SK-N-MC (cell line): ENCODE data around the gene ABCB6.
"Not testable (repeated sequence)": the region's sequence is repeated elsewhere in the genome, so short reads cannot be mapped to it uniquely, and the experiment has no call there.

ENCODE experiments used
- DNase-seq: peaks from one replicate; pipeline ENCODE4 v3.0.0-alpha.2; 2011; ENCODE audit warnings: low read depth, low spot score
- H3K27ac ChIP-seq: fragments of 200-600 bp; sonication (generic); 2 replicates; pipeline ENCODE4 v1.5.1; 2016; ENCODE audit warnings: mixed run types
- H3K36me3 ChIP-seq: fragments of 200-600 bp; sonication (generic); 2 replicates; pipeline ENCODE4 v1.6.1; 2017; ENCODE audit warnings: antibody characterized with exemption, low read length, mixed read lengths; ENCODE audit not compliant: insufficient read depth
- H3K4me3 ChIP-seq: fragments of 200-600 bp; sonication (generic); 2 replicates; pipeline ENCODE4 v1.5.1; 2016
- H3K9ac ChIP-seq: fragments of 200-600 bp; sonication (generic); 2 replicates; pipeline ENCODE4 v1.8.0; 2017; ENCODE audit warnings: mixed run types, mixed read lengths; ENCODE audit not compliant: insufficient read length
- H3K9me3 ChIP-seq: fragments of 200-600 bp; sonication (generic); 2 replicates; pipeline ENCODE4 v1.6.1; 2017; ENCODE audit warnings: low read depth, mild to moderate bottlenecking, antibody characterized with exemption, low read length, moderate library complexity, mixed read lengths
- EZH2 ChIP-seq: fragments of 200-600 bp; sonication (generic); IDR thresholded peaks from one replicate; pipeline ENCODE4 v1.6.1; 2017; ENCODE audit warnings: antibody characterized with exemption
- FOXP2 ChIP-seq: optimal IDR thresholded peaks from 2 replicates; pipeline ENCODE3; 2011; ENCODE audit warnings: mild to moderate bottlenecking, moderate library complexity; ENCODE audit not compliant: insufficient read depth; ENCODE audit errors: extremely low read length, control extremely low read depth
- POLR2AphosphoS5 ChIP-seq: IDR thresholded peaks from 2 replicates; pipeline ENCODE4 v1.6.1; 2012; ENCODE audit warnings: mild to moderate bottlenecking, low read depth, low read length, borderline replicate concordance

ABCB6 gene

DNA sequence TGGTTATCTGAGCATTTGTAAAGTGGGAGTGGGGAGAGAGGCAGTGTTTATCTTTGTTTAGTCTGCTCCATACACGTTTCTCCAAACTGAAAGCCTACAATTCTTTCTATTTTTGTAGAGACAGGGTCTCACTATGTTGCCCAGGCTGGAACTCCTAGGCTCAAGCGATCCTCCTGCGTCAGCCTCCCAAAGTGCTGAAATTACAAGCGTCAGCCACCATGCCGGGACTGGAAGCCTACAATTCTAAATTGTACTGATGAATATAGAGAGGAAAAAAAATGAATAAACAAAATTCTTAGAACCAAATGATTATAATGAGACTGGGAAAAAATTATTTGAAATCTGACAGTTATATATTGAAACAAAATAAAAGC lies 13.6 kb downstream of the ABCB6 start:
- no peak overlapping the region for H3K27ac ChIP-seq
- TF ChIP-seq POLR2AphosphoS5 (no peak), FOXP2 (no peak), EZH2 (no peak)
- DNase-seq, result no peak

DNA sequence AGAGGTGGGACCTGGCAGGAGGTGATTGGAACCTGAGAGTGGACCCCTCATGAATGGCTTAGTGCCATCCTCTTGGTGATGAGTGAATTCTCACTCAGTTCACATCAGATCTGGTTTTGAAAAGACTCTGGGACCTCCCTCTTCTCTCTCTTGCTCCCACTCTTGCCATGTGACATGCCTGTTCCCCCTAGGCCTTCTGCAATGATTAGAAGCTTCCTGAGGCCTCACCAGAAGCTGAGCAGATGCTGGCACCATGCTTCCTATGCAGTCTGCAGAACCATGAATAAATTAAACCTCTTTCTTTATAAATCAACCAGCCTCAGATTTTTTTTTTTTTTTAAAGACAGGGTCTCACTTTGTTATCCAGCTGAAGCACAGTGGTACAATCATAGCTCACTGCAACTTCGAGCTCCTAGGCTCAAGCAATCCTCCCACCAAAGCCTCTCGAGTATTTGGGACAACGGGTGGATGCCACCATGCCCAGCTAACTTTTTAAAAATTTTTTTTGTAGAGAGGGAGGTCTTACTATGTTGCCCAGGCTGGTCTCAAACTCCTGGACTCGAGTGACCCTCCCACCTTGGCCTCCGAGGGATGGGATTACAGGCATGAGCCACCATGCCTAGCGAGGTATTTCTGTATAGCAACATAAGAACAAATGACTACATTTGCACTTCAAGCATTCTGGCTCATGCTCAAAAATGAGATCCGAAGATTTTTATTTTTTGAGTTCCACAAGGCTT lies 14.2 kb downstream of the ABCB6 start:
- Histone ChIP-seq H3K27ac (no peak overlapping the region), H3K9me3 (no peaks in the 10 kb centered on the region), H3K9ac (no peak overlapping the region), H3K4me3 (no peak overlapping the region), H3K36me3 (peaks cover 15% of the 10 kb centered on the region)
- DNase-seq, result no peak
- TF ChIP-seq FOXP2 (no peak), EZH2 (no peak), POLR2AphosphoS5 (no peak)

More for the DNA sequence above, 13.6 kb downstream of the ABCB6 start:
- Histone ChIP-seq H3K9ac (no peak overlapping the region), H3K9me3 (no peaks in the 10 kb centered on the region), H3K4me3 (no peak overlapping the region), H3K36me3 (peaks cover 21% of the 10 kb centered on the region)

DNA sequence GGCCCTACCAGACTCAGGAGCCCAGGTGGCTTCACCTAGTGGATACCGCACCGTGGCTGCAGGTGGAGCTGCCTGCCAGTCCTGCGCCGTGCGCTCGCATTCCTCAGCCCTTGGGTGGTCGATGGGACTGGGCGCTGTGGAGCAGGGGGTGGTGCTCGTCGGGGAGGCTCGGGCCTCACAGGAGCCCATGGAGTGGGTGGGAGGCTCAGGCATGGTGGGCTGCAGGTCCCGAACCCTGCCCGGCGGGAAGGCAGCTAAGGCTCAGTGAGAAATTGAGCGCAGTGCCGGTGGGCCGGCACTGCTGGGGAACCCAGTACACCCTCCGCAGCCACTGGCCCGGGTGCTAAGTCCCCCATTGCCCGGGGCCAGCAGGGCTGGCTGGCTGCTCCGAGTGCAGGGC lies 17.4 kb downstream of the ABCB6 start:
- not testable (repeated sequence) for DNase-seq, H3K9me3 ChIP-seq, H3K27ac ChIP-seq

DNA sequence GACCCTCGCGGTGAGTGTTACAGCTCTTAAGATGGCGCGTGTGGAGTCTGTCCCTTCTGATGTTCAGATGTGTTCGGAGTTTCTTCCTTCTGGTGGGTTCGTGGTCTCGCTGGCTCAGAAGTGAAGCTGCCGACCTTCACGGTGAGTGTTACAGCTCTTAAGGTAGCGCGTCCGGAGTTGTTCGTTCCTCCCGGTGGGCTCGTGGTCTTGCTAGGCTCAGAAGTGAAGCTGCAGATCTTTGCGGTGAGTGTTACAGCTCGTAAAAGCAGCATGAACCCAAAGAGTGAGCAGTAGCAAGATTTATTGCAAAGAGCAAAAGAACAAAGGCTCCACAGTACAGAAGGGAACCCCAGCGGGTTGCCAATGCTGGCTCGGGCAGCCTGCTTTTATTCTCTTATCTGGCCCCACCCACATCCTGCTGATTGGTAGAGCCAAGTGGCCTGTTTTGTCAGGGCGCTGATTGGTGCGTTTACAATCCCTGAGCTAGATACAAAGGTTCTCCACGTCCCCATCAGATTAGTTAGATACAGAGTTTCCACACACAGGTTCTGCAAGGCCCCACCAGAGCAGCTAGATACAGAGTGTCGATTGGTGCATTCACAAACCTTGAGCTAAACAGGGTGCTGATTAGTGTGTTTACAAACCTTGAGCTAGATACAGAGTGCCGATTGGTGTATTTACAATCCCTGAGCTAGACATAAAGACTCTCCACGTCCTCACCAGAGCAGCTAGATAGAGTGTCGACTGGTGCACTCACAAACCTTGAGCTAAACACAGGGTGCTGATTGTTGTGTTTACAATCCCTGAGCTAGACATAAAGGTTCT lies 18.0 kb downstream of the ABCB6 start:
- H3K4me3 ChIP-seq, H3K36me3 ChIP-seq, H3K9ac ChIP-seq, DNase-seq, H3K9me3 ChIP-seq: not testable (repeated sequence)
- peak overlapping the region; percentile 70; the same call in 1 of the 2 replicates for H3K27ac ChIP-seq
- peak; percentile 74 for TF ChIP-seq POLR2AphosphoS5

More for the DNA sequence above, 17.4 kb downstream of the ABCB6 start:
- H3K36me3 ChIP-seq, H3K9ac ChIP-seq, H3K4me3 ChIP-seq: not testable (repeated sequence)

DNA sequence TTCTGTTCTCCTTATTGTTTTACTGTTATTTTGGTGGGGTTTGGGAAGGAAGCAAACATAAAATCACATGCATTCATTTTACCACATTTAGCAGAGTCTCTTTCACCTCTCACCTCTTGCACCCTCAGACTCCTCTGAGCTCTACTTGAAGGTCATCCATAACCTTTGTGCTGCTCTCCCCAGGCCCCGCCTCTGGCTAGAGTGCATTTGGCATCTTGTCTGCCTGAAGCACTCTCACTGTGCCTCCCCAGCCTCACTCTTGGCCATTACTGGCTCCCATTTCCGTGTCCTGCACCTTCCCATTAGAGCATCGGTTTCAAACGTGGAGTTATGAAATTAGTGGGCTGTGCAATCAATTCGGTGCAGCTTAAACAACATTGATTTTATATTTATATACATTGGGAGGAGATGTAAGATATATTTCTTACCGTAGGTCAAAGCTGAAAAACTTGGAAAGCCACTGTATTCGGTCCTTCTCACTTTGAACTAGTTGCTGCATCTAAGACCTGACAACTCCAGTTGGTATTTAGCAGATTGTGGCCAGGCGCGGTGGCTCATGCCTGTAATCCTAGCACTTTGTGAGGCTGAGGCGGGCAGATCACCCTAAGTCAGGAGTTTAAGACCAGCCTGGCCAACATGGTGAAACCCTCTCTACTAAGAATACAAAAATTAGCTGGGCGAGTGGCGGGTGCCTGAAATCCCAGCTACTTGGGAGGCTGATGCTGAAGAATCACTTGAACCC lies 19.1 kb downstream of the ABCB6 start:
- no peak overlapping the region for H3K27ac ChIP-seq
- no peak overlapping the region for H3K9ac ChIP-seq
- no peak for DNase-seq
- no peaks in the 10 kb centered on the region for H3K9me3 ChIP-seq
- no peaks in the 10 kb centered on the region for H3K36me3 ChIP-seq
- no peak for TF ChIP-seq FOXP2
- no peak for TF ChIP-seq EZH2
- TF ChIP-seq POLR2AphosphoS5, result no peak
- no peak overlapping the region for H3K4me3 ChIP-seq

DNA sequence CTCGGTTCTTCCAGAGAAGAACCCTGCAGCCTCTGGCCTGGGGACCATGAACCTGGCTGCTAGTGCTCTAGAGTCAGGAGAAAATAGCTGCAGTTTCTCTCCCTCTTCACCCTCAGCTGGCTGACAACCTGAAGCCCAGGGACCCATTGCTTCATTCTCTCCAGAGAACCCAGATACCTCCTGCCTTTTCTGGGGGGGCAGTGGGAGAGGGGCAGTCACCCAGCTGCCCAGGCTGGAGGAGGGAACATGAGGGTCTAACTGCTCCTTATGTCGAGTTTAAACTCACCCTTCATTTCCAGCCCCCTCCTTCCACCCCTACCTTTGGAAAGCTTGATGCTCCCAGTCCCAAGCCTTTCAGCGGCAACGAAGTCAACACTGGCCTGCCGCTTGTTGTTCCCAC lies 19.8 kb downstream of the ABCB6 start:
- TF ChIP-seq EZH2 (no peak), FOXP2 (no peak), POLR2AphosphoS5 (no peak)
- no peaks in the 10 kb centered on the region for H3K36me3 ChIP-seq

DNA sequence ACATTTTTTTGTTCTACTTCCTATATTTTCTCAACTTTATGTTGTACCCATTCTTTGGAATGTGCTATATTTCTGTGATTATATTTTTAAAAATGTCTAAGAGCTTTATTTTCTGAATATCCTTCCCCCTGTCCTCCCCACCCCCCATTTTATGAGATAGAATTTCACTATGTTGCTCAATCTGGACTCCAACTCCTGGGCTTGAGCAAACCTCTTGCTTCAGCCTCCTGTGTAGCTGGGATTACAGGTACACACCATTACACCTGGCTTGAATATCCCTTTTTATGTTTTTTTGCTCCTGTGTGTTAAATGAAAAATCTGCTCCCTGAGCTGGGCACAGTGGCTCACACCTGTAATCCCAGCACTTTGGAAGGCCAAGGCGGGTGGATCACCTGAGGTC lies 21.4 kb downstream of the ABCB6 start:
- no peak for TF ChIP-seq EZH2
- no peak for TF ChIP-seq FOXP2
- TF ChIP-seq POLR2AphosphoS5, result no peak
- no peak for DNase-seq
- Histone ChIP-seq H3K9ac (no peak overlapping the region), H3K27ac (no peak overlapping the region), H3K36me3 (no peaks in the 10 kb centered on the region), H3K9me3 (no peaks in the 10 kb centered on the region), H3K4me3 (no peak overlapping the region)

More for the DNA sequence above, 19.8 kb downstream of the ABCB6 start:
- H3K27ac ChIP-seq, result no peak overlapping the region
- no peaks in the 10 kb centered on the region for H3K9me3 ChIP-seq
- H3K9ac ChIP-seq, result no peak overlapping the region
- no peak for DNase-seq
- no peak overlapping the region for H3K4me3 ChIP-seq

DNA sequence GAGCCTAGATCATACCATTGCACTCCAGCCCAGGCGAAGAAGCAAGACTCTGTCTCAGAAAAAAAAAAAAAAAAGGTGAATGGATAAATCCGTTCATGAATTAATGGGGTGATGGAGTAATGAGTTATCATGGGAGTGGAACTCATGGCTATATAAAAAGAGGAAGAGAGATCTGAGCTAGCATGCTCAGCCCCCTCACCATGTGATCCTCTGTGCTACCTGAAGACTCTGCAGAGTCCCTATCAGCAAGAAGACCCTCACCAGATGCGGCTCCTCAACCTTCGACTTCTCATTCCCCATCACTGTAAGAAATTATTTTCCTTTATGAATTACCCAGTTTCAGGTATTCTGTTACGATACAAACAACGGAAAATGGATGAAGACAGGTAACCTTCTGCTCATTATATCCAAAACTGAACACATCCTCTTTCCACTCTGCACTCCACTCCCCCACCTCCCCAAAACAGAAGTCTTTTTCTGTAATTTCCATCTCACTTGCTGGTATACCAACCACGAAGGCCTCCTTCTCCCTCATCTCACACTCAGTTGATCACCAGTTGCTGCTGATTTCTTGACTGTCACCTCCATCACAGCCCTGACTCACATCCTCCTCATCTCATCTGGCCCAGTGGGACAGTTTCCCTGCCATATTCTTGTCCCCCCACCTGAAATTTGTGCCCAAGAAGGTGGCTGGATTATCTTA lies 31.9 kb downstream of the ABCB6 start:
- Histone ChIP-seq H3K27ac (no peak overlapping the region), H3K36me3 (peaks cover 18% of the 10 kb centered on the region; the same call in 1 of the 2 replicates), H3K9me3 (no peaks in the 10 kb centered on the region), H3K9ac (no peak overlapping the region), H3K4me3 (no peak overlapping the region)
- no peak for DNase-seq
- TF ChIP-seq POLR2AphosphoS5 (no peak), EZH2 (no peak), FOXP2 (no peak)
